HG03354 (cell line): ENCODE measurements around the gene CD1B.
"Not testable (repeated sequence)": the region's sequence is repeated elsewhere in the genome, so short reads cannot be mapped to it uniquely, and the experiment has no call there.

ENCODE experiments used
- ATAC-seq: cut with Tn5 transposase; IDR thresholded peaks from one replicate; pipeline ENCODE4 v1.9.1; 2021; ENCODE audit warnings: mild to moderate bottlenecking; ENCODE audit not compliant: unreplicated experiment, poor library complexity, severe bottlenecking

Gene CD1B

GRCh38 chr1:158331481-158332150, at the start of gene CD1B:
TSS of gene CD1B (minus strand) at chr1:158331531. CDS start at chr1:158331423, 108 bp downstream.
- ATAC-seq, result no peak

- ATAC-seq, result no peak
These were observed 43.5 kb upstream of the CD1B start for GRCh38 chr1:158374860-158375259.

- not testable (repeated sequence) for ATAC-seq
These were observed 42.8 kb upstream of the CD1B start for GRCh38 chr1:158374101-158374500.

DNA sequence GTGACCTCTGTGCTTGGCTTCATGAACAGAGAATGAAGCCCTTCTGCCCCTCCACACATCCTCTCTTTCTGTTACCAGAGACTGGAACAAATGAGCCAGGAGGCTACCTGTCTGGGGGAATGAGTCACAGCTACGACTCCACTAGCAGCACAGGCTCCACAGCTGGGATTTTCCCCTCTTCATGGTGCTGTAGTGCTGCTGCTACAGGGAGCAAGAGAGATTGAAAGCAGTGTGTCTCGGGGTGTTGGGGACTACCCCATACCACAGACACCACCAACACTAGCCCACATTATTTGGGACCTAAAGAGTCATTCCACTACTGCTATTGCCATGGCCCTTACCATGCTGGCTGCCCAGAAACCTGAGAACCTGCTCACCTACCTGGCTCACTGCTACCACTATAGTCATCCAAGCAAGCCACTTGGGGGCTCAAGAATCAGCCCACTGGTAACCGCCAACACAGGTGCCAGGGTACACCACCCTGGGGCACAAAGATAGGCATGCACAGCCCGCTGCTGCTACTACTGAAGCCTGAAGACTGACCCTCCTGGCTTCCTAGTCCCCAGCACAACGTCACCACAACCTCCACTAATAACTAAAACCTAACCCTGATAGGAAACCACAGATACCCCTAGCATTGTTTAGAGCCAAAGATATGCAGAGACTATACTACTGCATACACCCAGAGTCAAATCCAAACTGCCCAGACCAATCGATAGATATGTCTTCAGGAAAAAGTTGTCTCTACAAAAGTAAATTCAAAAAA, 40.0 kb upstream of the CD1B start:
- ATAC-seq, result peak; percentile 91

- ATAC-seq, result no peak
These were observed 35.5 kb upstream of the CD1B start for GRCh38 chr1:158366783-158367182.

GRCh38 chr1:158362941-158363340, 31.6 kb upstream of the CD1B start:
- ATAC-seq, result no peak

- ATAC-seq, result no peak
These were observed 31.2 kb upstream of the CD1B start for GRCh38 chr1:158362482-158362881.

GRCh38 chr1:158357441-158357840, 26.1 kb upstream of the CD1B start:
- ATAC-seq, result no peak

- ATAC-seq, result no peak
These were observed 25.3 kb upstream of the CD1B start for GRCh38 chr1:158356616-158357015.

DNA sequence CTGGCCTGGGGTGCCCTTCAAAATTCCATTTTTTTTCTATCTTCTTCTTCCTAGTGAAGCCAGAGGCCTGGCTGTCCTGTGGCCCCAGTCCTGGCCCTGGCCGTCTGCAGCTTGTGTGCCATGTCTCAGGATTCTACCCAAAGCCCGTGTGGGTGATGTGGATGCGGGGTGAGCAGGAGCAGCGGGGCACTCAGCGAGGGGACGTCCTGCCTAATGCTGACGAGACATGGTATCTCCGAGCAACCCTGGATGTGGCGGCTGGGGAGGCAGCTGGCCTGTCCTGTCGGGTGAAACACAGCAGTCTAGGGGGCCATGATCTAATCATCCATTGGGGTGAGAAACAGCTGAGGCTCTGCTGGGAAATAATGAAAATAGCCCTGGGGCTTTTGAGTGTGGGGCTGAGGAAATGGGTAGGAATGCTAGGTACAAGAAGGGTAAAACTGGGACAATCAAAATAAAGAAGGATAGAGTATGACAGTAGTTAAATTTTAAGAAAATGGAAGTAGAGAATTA, 24.5 kb upstream of the CD1B start:
- no peak for ATAC-seq

GRCh38 chr1:158354255-158354654, 22.9 kb upstream of the CD1B start:
- no peak for ATAC-seq

DNA sequence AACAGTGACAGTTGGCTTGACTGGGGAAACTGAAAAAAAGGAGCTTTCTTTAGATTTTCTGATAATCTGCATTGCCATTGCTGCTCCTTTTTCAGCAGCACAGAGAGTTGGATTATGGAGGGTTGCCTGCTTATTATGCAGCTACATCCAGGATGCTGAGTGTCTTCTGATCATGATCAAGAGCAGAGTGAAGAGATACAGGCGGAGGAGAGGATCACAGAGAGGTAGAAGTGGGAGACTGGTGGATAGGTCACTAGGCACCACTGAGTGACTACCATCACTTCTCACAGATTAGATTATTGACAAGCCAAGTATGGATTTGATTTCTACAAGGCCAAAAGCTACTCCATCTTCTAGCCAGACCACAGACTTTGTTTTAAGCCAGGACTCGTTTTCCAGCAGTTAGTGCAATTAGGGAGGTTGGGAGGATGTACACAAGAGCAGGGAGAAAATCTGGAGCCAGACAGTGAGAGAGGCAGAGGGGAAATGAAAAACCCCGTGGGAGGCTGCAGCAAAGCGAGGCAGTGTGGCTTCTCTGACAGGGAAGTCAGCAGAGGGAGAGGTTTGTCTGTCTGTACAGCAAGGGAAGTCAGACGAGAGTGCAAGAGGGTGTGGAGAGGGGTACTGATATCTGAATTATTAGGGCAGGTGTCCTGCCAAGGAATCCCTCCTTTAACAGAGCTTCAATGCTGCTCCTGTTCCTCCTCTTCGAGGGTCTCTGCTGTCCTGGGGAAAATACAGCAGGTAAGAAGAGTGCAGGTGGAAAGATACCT, 22.2 kb upstream of the CD1B start, which contains the start of gene CD1E:
CD1E (plus strand) TSS at position 592 of the 773 bp plus-strand sequence; CDS start at position 687, 95 bp downstream.
- ATAC-seq, result no peak

DNA sequence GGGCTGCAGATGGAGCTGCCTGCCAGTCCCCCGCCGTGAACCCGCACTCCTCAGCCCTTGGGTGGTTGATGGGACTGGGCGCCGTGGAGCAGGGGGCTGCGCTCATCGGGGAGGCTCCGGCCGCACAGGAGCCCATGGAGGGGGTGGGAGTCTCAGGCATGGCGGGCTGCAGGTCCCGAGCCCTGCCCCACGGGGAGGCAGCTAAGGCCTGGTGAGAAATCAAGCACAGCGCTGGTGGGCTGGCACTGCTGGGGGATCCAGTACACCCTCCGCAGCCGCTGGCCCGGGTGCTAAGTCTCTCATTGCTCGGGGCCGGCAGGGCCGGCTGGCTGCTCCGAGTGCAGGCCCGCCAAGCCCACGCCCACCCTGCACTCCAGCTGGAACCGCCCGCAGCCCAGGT, 17.6 kb upstream of the CD1B start:
- ATAC-seq, result not testable (repeated sequence)

DNA sequence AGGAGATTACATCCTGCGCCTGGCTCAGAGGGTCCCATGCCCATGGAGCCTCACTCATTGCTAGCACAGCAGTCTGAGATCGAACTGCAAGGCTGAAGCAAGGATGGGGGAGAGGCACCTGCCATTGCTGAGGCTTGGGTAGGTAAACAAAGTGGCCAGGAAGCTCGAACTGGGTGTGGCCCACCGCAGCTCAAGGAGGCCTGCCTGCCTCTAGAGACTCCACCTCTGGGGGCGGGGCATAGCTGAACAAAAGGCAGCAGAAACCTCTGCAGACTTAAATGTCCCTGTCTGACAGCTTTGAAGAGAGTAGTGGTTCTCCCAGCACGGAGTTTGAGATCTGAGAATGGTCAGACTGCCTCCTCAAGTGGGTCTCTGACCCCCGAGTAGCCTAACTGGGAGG, 5.1 kb upstream of the CD1B start:
- not testable (repeated sequence) for ATAC-seq

DNA sequence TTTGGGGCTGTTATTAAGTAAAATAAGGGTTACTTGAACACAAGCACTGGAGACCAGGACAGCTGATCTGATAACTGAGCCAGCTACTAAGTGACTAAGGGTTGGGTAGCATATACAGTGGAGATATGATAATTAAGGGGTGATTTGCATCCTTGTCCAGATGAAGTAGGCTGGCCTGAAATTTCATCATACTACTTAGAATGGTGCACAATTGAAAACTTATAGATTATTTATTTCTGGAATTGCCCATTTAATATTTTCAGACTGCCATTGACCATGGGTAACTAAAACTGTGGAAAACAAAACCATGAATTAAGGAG, 3.8 kb upstream of the CD1B start:
- ATAC-seq, result no peak

GRCh38 chr1:158334526-158335212, 3.3 kb upstream of the CD1B start:
- no peak for ATAC-seq

DNA sequence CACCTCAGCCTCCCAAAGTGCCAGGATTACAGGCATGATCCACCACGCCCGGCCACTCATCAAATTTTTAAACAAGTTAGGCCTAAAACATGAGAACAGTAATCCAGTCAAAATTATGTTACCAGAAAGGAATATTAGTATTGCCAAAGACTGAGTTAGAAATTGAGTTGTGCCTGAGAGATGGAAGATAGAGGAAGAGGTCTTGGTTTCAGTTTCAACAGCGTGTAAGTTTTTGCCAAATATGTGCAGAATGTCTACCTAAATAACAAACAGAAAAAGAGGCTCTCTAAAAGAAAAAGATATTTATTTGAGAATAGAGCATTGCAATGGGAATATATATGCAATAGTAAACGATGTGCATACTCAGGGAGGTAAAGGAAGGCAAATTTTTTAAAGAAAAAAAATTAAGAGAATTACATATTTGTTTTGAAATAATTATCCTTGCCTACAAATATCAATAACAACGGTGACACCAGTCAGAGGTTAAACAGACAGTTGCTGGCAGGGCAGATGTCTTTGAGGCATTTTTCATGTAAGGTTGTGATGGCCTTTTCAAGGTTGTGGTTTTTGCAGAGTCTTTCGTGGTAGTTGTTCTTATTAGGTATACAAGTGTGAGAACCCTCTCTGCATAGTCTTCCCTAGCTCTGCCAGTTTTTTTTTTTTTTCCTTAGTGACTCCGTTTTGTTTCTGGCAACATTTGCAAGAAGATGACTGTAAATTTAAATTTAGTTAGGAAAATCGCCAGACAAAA, 2.2 kb upstream of the CD1B start:
- peak; percentile 63 for ATAC-seq

- no peak for ATAC-seq
These were observed 265 bp downstream of the CD1B start for GRCh38 chr1:158331106-158331425.

DNA sequence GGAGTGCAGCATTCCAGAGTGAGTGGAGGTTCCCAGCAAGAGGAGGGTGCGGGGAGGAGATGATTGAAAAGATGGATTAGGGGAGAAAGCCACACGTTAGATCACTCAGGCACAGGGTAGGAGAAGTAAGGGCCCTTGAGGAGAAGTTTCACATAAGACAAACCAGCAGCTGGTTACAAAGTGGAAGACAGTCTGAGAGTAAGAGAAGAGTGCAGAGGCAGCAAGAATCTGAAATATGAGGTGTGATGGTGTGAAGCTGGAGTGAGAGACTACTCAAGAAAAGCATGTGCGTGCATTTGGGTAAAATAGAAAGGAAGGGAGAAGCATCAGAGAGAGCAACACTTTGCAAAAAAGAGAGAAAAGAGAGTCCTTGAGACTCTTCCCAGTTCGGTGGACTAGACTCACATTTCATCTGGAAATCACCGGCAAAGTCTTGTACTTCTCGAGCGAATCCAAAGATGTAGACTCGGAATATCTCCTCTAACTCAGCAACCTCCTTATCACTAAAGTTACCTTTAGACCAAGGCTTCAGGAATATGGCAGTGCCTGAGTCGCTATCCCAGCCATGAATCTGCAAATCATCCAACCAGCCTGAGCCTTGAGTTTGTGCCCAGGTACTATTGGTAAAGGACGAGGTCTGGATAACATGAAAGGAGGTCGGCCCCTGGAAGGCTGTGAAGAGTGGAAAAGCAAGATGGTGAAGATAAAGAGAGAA, 783 bp downstream of the CD1B start:
- no peak for ATAC-seq
